Activated T-helper 17 cell treated with anti-CD3 and anti-CD28 coated beads, Interleukin-2, amount 50 U/mL, for 72 hours (primary cell): ENCODE measurements around the gene PEMT. TPM values are rescaled to one million over a fixed set of nuclear protein-coding genes. Genes with fewer than 3 reads are reported as not detected.

ENCODE experiments used
- ATAC-seq: fragments of 150-1000 bp; cut with Tn5 transposase; replicated peaks from 2 replicates; pipeline ENCODE4 v1.10.0; 2021; ENCODE audit warnings: mild to moderate bottlenecking, moderate library complexity
- H3K27ac Mint-ChIP-seq: one replicate; pipeline ENCODE4 v1.8.0; 2022; ENCODE audit warnings: mixed read lengths
- H3K27me3 Mint-ChIP-seq: one replicate; pipeline ENCODE4 v1.8.0; 2022; ENCODE audit warnings: mixed read lengths
- H3K36me3 Mint-ChIP-seq: one replicate; pipeline ENCODE4 v1.8.0; 2022; ENCODE audit warnings: low read depth, mild to moderate bottlenecking, mixed read lengths
- H3K4me1 Mint-ChIP-seq: one replicate; pipeline ENCODE4 v1.8.0; 2022; ENCODE audit warnings: mixed read lengths
- H3K4me3 Mint-ChIP-seq: one replicate; pipeline ENCODE4 v1.8.0; 2022; ENCODE audit warnings: mild to moderate bottlenecking, mixed read lengths
- H3K9me3 Mint-ChIP-seq: one replicate; pipeline ENCODE4 v1.8.0; 2022; ENCODE audit warnings: mixed read lengths
- total RNA-seq, 2 donors: library from RNA; stranded (reverse); gene quantifications; one replicate each; pipeline ENCODE4 v1.2.3, GENCODE V29; 2022

Gene PEMT
- total RNA-seq, 2 donors from 2014 or later: 18.1 to 33.5 TPM

- Mint-ChIP-seq H3K4me1 (no peaks in the 10 kb centered on the region), H3K9me3 (no peaks in the 10 kb centered on the region), H3K27ac (no peak overlapping the region), H3K27me3 (no peaks in the 10 kb centered on the region), H3K36me3 (no peaks in the 10 kb centered on the region), H3K4me3 (no peak overlapping the region)
- ATAC-seq: no peak
Observed at GRCh38 chr17:17528696-17529652, 62.5 kb downstream of the PEMT start.

- ATAC-seq: no peak
- no peaks in the 10 kb centered on the region for H3K27me3 Mint-ChIP-seq
- H3K9me3 Mint-ChIP-seq: no peaks in the 10 kb centered on the region
- no peaks in the 10 kb centered on the region for H3K4me1 Mint-ChIP-seq
- H3K27ac Mint-ChIP-seq: no peak overlapping the region
- H3K36me3 Mint-ChIP-seq: no peaks in the 10 kb centered on the region
- H3K4me3 Mint-ChIP-seq: no peak overlapping the region
Observed at GRCh38 chr17:17527956-17528500, 63.5 kb downstream of the PEMT start.

- Mint-ChIP-seq H3K4me3 (no peak overlapping the region), H3K9me3 (no peaks in the 10 kb centered on the region), H3K36me3 (no peaks in the 10 kb centered on the region), H3K4me1 (no peaks in the 10 kb centered on the region), H3K27ac (no peak overlapping the region), H3K27me3 (no peaks in the 10 kb centered on the region)
- no peak for ATAC-seq
Observed at GRCh38 chr17:17527534-17527933, 64.0 kb downstream of the PEMT start.

GRCh38 chr17:17526369-17526768 lies 65.1 kb downstream of the PEMT start:
- H3K4me1 Mint-ChIP-seq: no peaks in the 10 kb centered on the region
- H3K27ac Mint-ChIP-seq: no peak overlapping the region
- no peaks in the 10 kb centered on the region for H3K36me3 Mint-ChIP-seq
- ATAC-seq: no peak
- H3K4me3 Mint-ChIP-seq: no peak overlapping the region
- no peaks in the 10 kb centered on the region for H3K27me3 Mint-ChIP-seq
- H3K9me3 Mint-ChIP-seq: no peaks in the 10 kb centered on the region

- no peak for ATAC-seq
- Mint-ChIP-seq H3K27ac (no peak overlapping the region), H3K27me3 (no peaks in the 10 kb centered on the region), H3K9me3 (no peaks in the 10 kb centered on the region), H3K4me3 (no peak overlapping the region), H3K36me3 (no peaks in the 10 kb centered on the region), H3K4me1 (no peaks in the 10 kb centered on the region)
Observed at GRCh38 chr17:17525956-17526355, 65.6 kb downstream of the PEMT start.

GRCh38 chr17:17525311-17525710 lies 66.2 kb downstream of the PEMT start:
- no peaks in the 10 kb centered on the region for H3K4me1 Mint-ChIP-seq
- no peaks in the 10 kb centered on the region for H3K36me3 Mint-ChIP-seq
- H3K27me3 Mint-ChIP-seq: no peaks in the 10 kb centered on the region
- H3K4me3 Mint-ChIP-seq: no peak overlapping the region
- no peak overlapping the region for H3K27ac Mint-ChIP-seq
- H3K9me3 Mint-ChIP-seq: no peaks in the 10 kb centered on the region
- ATAC-seq: no peak

GRCh38 chr17:17523731-17524490 lies 67.6 kb downstream of the PEMT start:
- Mint-ChIP-seq H3K27me3 (no peaks in the 10 kb centered on the region), H3K36me3 (no peaks in the 10 kb centered on the region), H3K4me3 (no peak overlapping the region), H3K4me1 (no peaks in the 10 kb centered on the region), H3K9me3 (no peaks in the 10 kb centered on the region), H3K27ac (no peak overlapping the region)
- no peak for ATAC-seq

- no peaks in the 10 kb centered on the region for H3K36me3 Mint-ChIP-seq
- no peak overlapping the region for H3K27ac Mint-ChIP-seq
- no peak overlapping the region for H3K4me3 Mint-ChIP-seq
- ATAC-seq: no peak
- no peaks in the 10 kb centered on the region for H3K9me3 Mint-ChIP-seq
- H3K27me3 Mint-ChIP-seq: no peaks in the 10 kb centered on the region
- no peaks in the 10 kb centered on the region for H3K4me1 Mint-ChIP-seq
Observed at GRCh38 chr17:17523001-17523730, 68.3 kb downstream of the PEMT start.

GRCh38 chr17:17520599-17521232 lies 70.8 kb downstream of the PEMT start:
- no peak for ATAC-seq
- H3K4me1 Mint-ChIP-seq: no peaks in the 10 kb centered on the region
- no peaks in the 10 kb centered on the region for H3K27me3 Mint-ChIP-seq
- no peak overlapping the region for H3K27ac Mint-ChIP-seq
- H3K4me3 Mint-ChIP-seq: no peak overlapping the region
- H3K9me3 Mint-ChIP-seq: no peaks in the 10 kb centered on the region
- H3K36me3 Mint-ChIP-seq: no peaks in the 10 kb centered on the region

GRCh38 chr17:17519886-17520285 lies 71.6 kb downstream of the PEMT start:
- Mint-ChIP-seq H3K27me3 (no peaks in the 10 kb centered on the region), H3K9me3 (no peaks in the 10 kb centered on the region), H3K4me1 (no peaks in the 10 kb centered on the region), H3K36me3 (no peaks in the 10 kb centered on the region), H3K4me3 (no peak overlapping the region), H3K27ac (no peak overlapping the region)
- ATAC-seq: no peak

- Mint-ChIP-seq H3K4me1 (no peaks in the 10 kb centered on the region), H3K9me3 (no peaks in the 10 kb centered on the region), H3K4me3 (no peak overlapping the region), H3K36me3 (no peaks in the 10 kb centered on the region), H3K27me3 (no peaks in the 10 kb centered on the region), H3K27ac (no peak overlapping the region)
- no peak for ATAC-seq
Observed at GRCh38 chr17:17518951-17519350, 72.6 kb downstream of the PEMT start.

GRCh38 chr17:17518014-17518413 lies 73.5 kb downstream of the PEMT start:
- no peak for ATAC-seq
- Mint-ChIP-seq H3K27ac (no peak overlapping the region), H3K9me3 (no peaks in the 10 kb centered on the region), H3K4me3 (no peak overlapping the region), H3K27me3 (no peaks in the 10 kb centered on the region), H3K4me1 (no peaks in the 10 kb centered on the region), H3K36me3 (no peaks in the 10 kb centered on the region)

- Mint-ChIP-seq H3K36me3 (no peaks in the 10 kb centered on the region), H3K4me3 (no peak overlapping the region), H3K27me3 (no peaks in the 10 kb centered on the region), H3K9me3 (no peaks in the 10 kb centered on the region), H3K27ac (peak overlapping the region; percentile 6), H3K4me1 (no peaks in the 10 kb centered on the region)
- ATAC-seq: no peak
Observed at GRCh38 chr17:17516941-17517720, 74.4 kb downstream of the PEMT start.
